GM12874 (cell line): Measurements from ENCODE around the gene CLEC11A.

Source experiments
- CTCF ChIP-seq: IDR thresholded peaks from 2 replicates; pipeline ENCODE4 v1.5.1; 2011; ENCODE audit warnings: low read depth, mild to moderate bottlenecking, control low read depth, low read length, moderate library complexity; ENCODE audit not compliant: insufficient read depth

CLEC11A gene

GRCh38 chr19:50708179-50708879 is 14.8 kb upstream of the CLEC11A start:
- TF ChIP-seq CTCF = no peak

GRCh38 chr19:50710094-50710493 is 13.1 kb upstream of the CLEC11A start:
- no peak for TF ChIP-seq CTCF

GRCh38 chr19:50710612-50711011 is 12.6 kb upstream of the CLEC11A start:
- no peak for TF ChIP-seq CTCF

GRCh38 chr19:50711196-50711595 is 12.0 kb upstream of the CLEC11A start:
- TF ChIP-seq CTCF = no peak

- TF ChIP-seq CTCF = no peak
These were observed 11.4 kb upstream of the CLEC11A start for GRCh38 chr19:50711805-50712204.

GRCh38 chr19:50712833-50713232 is 10.3 kb upstream of the CLEC11A start:
- TF ChIP-seq CTCF = no peak

GRCh38 chr19:50713556-50714236 is 9.5 kb upstream of the CLEC11A start:
- TF ChIP-seq CTCF = no peak
